Measurements from ENCODE around the gene ARGLU1.

DNA sequence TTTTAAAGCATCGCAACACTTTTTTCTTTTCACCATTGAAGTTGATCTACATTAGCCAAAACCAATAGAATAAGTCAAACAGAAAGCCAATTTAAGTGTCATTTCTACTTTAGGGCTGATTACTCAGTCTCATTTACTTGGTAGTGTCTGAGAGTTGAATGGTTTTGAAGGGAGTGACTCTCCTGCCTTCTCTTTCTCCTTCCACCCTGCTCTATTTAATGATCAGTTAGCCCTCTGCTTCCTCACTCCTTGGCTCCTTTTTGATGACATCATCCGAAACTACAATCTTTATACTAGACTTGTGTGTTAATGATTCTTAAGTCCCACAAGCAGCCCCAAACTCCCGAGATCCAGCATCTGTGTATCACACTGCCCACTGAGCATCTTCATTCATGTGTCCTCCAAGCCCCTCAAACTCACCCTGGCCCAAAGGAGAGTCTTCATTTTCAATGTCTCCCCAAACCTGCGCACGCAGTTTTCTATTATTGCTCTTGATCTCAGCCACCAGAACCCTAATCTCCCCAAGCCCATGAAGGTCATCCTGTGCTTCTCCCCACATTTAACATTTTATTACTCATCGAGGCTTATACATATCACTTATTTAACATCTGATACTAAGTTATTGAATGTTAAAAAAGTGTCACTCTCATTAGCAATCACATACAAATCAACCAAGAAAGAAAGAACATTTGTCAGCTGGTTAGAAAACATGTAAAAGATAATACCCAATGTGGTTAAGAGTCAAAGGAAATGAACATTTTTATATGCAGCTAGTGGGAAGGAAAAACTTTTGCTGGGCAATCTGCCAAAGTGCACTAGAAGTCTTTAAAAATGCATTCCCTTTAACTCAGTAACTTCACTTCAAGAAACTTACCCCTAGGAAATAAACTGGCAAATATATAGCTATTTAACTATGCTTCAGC lies 32.2 kb upstream of the ARGLU1 start:
- TF ChIP-seq, protein P1, sequence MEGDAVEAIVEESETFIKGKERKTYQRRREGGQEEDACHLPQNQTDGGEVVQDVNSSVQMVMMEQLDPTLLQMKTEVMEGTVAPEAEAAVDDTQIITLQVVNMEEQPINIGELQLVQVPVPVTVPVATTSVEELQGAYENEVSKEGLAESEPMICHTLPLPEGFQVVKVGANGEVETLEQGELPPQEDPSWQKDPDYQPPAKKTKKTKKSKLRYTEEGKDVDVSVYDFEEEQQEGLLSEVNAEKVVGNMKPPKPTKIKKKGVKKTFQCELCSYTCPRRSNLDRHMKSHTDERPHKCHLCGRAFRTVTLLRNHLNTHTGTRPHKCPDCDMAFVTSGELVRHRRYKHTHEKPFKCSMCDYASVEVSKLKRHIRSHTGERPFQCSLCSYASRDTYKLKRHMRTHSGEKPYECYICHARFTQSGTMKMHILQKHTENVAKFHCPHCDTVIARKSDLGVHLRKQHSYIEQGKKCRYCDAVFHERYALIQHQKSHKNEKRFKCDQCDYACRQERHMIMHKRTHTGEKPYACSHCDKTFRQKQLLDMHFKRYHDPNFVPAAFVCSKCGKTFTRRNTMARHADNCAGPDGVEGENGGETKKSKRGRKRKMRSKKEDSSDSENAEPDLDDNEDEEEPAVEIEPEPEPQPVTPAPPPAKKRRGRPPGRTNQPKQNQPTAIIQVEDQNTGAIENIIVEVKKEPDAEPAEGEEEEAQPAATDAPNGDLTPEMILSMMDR (IDR thresholded peaks at IDR 0.05): no peak
- TF ChIP-seq POLR2A (IDR thresholded peaks at IDR 0.05): no peak
